Neuron (in vitro differentiated cells): ENCODE measurements around the gene OSR1.
"Not testable (repeated sequence)": the region's sequence is repeated elsewhere in the genome, so short reads cannot be mapped to it uniquely, and the experiment has no call there.

Experiments
- H2AFZ ChIP-seq: one replicate; pipeline ENCODE4 v1.6.1; 2013; ENCODE audit warnings: low read depth, mild to moderate bottlenecking, inconsistent platforms, low read length, moderate library complexity
- H3K27me3 ChIP-seq: one replicate; pipeline ENCODE4 v1.6.1; 2013; ENCODE audit warnings: low read length; ENCODE audit not compliant: insufficient read depth
- H3K36me3 ChIP-seq: one replicate; pipeline ENCODE4 v1.6.1; 2013; ENCODE audit warnings: low read length; ENCODE audit not compliant: insufficient read depth
- H3K4me1 ChIP-seq: one replicate; pipeline ENCODE4 v1.6.1; 2013; ENCODE audit warnings: low read length; ENCODE audit not compliant: insufficient read depth
- H3K4me3 ChIP-seq: 2 replicates; pipeline ENCODE4 v1.5.1; 2013; ENCODE audit warnings: mild to moderate bottlenecking, low read length, moderate library complexity
- H3K9me3 ChIP-seq: one replicate; pipeline ENCODE4 v1.6.1; 2013; ENCODE audit warnings: low read length

Gene OSR1

GRCh38 chr2:19358242-19359020 is at the start of gene OSR1:
OSR1 (minus strand) TSS chr2:19358623; CDS start chr2:19353805, 4,818 bp downstream.
- Histone ChIP-seq H3K36me3 (no peaks in the 10 kb centered on the region), H3K9me3 (peaks cover 3% of the 10 kb centered on the region), H2AFZ (peak within 1 kb of the TSS; percentile 38), H3K27me3 (peaks cover 96% of the 10 kb centered on the region), H3K4me3 (peak within 1 kb of the TSS; percentile 41), H3K4me1 (peaks cover 34% of the 10 kb centered on the region)

- Histone ChIP-seq H3K4me3 (no peak overlapping the region), H3K4me1 (no peaks in the 10 kb centered on the region), H3K27me3 (no peaks in the 10 kb centered on the region), H2AFZ (no peak overlapping the region), H3K36me3 (no peaks in the 10 kb centered on the region), H3K9me3 (no peaks in the 10 kb centered on the region)
Observed at GRCh38 chr2:19403785-19404184, 45.4 kb upstream of the OSR1 start.

GRCh38 chr2:19392191-19392590 is 33.8 kb upstream of the OSR1 start:
- no peaks in the 10 kb centered on the region for H3K36me3 ChIP-seq
- H3K4me3 ChIP-seq = no peak overlapping the region
- no peaks in the 10 kb centered on the region for H3K27me3 ChIP-seq
- no peaks in the 10 kb centered on the region for H3K4me1 ChIP-seq
- H3K9me3 ChIP-seq = no peaks in the 10 kb centered on the region
- no peak overlapping the region for H2AFZ ChIP-seq

GRCh38 chr2:19389469-19389868 is 31.0 kb upstream of the OSR1 start:
- not testable (repeated sequence) for H3K36me3 ChIP-seq, H3K4me3 ChIP-seq, H3K27me3 ChIP-seq

GRCh38 chr2:19380532-19380931 is 22.1 kb upstream of the OSR1 start:
- Histone ChIP-seq H3K27me3 (no peaks in the 10 kb centered on the region), H3K36me3 (no peaks in the 10 kb centered on the region), H3K4me3 (no peak overlapping the region), H2AFZ (no peak overlapping the region), H3K4me1 (no peaks in the 10 kb centered on the region), H3K9me3 (no peaks in the 10 kb centered on the region)

More at GRCh38 chr2:19389469-19389868, 31.0 kb upstream of the OSR1 start:
- not testable (repeated sequence) for H3K4me1 ChIP-seq, H3K9me3 ChIP-seq, H2AFZ ChIP-seq

GRCh38 chr2:19378939-19379338 is 20.5 kb upstream of the OSR1 start:
- Histone ChIP-seq H3K9me3 (no peaks in the 10 kb centered on the region), H2AFZ (no peak overlapping the region), H3K36me3 (no peaks in the 10 kb centered on the region), H3K4me3 (no peak overlapping the region), H3K4me1 (no peaks in the 10 kb centered on the region), H3K27me3 (no peaks in the 10 kb centered on the region)

- no peaks in the 10 kb centered on the region for H3K27me3 ChIP-seq
- H3K9me3 ChIP-seq = no peaks in the 10 kb centered on the region
- H3K36me3 ChIP-seq = no peaks in the 10 kb centered on the region
- H3K4me1 ChIP-seq = no peaks in the 10 kb centered on the region
- H2AFZ ChIP-seq = no peak overlapping the region
- H3K4me3 ChIP-seq = no peak overlapping the region
Observed at GRCh38 chr2:19377717-19378116, 19.3 kb upstream of the OSR1 start.

GRCh38 chr2:19373352-19373751 is 14.9 kb upstream of the OSR1 start:
- H3K27me3 ChIP-seq = peaks cover 15% of the 10 kb centered on the region
- H3K36me3 ChIP-seq = no peaks in the 10 kb centered on the region
- no peak overlapping the region for H2AFZ ChIP-seq
- H3K4me1 ChIP-seq = no peaks in the 10 kb centered on the region
- H3K4me3 ChIP-seq = no peak overlapping the region
- H3K9me3 ChIP-seq = no peaks in the 10 kb centered on the region

GRCh38 chr2:19371996-19372582 is 13.7 kb upstream of the OSR1 start:
- no peaks in the 10 kb centered on the region for H3K36me3 ChIP-seq

GRCh38 chr2:19369341-19369955 is 11.0 kb upstream of the OSR1 start:
- H3K9me3 ChIP-seq = no peaks in the 10 kb centered on the region
- peaks cover 46% of the 10 kb centered on the region for H3K27me3 ChIP-seq
- no peaks in the 10 kb centered on the region for H3K4me1 ChIP-seq
- no peak overlapping the region for H2AFZ ChIP-seq
- no peaks in the 10 kb centered on the region for H3K36me3 ChIP-seq
- no peak overlapping the region for H3K4me3 ChIP-seq

More at GRCh38 chr2:19371996-19372582, 13.7 kb upstream of the OSR1 start:
- peaks cover 21% of the 10 kb centered on the region for H3K27me3 ChIP-seq
- H3K4me3 ChIP-seq = no peak overlapping the region
- no peaks in the 10 kb centered on the region for H3K4me1 ChIP-seq
- no peak overlapping the region for H2AFZ ChIP-seq
- H3K9me3 ChIP-seq = no peaks in the 10 kb centered on the region

GRCh38 chr2:19368760-19369159 is 10.3 kb upstream of the OSR1 start:
- Histone ChIP-seq H3K27me3 (peaks cover 53% of the 10 kb centered on the region), H3K36me3 (no peaks in the 10 kb centered on the region), H2AFZ (no peak overlapping the region), H3K4me3 (no peak overlapping the region), H3K4me1 (no peaks in the 10 kb centered on the region), H3K9me3 (no peaks in the 10 kb centered on the region)

- H3K36me3 ChIP-seq = no peaks in the 10 kb centered on the region
- peaks cover 9% of the 10 kb centered on the region for H3K4me1 ChIP-seq
- peaks cover 66% of the 10 kb centered on the region for H3K27me3 ChIP-seq
- H3K9me3 ChIP-seq = no peaks in the 10 kb centered on the region
- H3K4me3 ChIP-seq = no peak overlapping the region
- H2AFZ ChIP-seq = no peak overlapping the region
Observed at GRCh38 chr2:19367326-19367725, 8.9 kb upstream of the OSR1 start.

- no peak overlapping the region for H2AFZ ChIP-seq
- no peaks in the 10 kb centered on the region for H3K9me3 ChIP-seq
- no peaks in the 10 kb centered on the region for H3K36me3 ChIP-seq
- H3K4me1 ChIP-seq = peaks cover 12% of the 10 kb centered on the region
- H3K4me3 ChIP-seq = no peak overlapping the region
- H3K27me3 ChIP-seq = peaks cover 83% of the 10 kb centered on the region
Observed at GRCh38 chr2:19365126-19365525, 6.7 kb upstream of the OSR1 start.
